NCI-H82 (cell line): ENCODE data around the gene MZB1.

Experiments
- DNase-seq: peaks from one replicate; lab custom pipeline; 2025; lab: John Stamatoyannopoulos, UW

The MZB1 gene

GRCh38 chr5:139389701-139390638 is at the start of gene MZB1:
MZB1 (minus strand) TSS chr5:139389913; CDS start chr5:139389856, 57 bp downstream.
- DNase-seq, result no peak

GRCh38 chr5:139439013-139439903 is 49.5 kb upstream of the MZB1 start, which contains the start of gene DNAJC18:
DNAJC18 (minus strand) TSS chr5:139439525; CDS start chr5:139439445, 80 bp downstream.
- peak; percentile 97 for DNase-seq

GRCh38 chr5:139438707-139439012 is 48.9 kb upstream of the MZB1 start:
- no peak for DNase-seq

- DNase-seq, result peak; percentile 5
Observed at GRCh38 chr5:139435676-139436075, 46.0 kb upstream of the MZB1 start.

- DNase-seq, result no peak
Observed at GRCh38 chr5:139431706-139432105, 42.0 kb upstream of the MZB1 start.

- DNase-seq, result no peak
Observed at GRCh38 chr5:139430015-139430414, 40.3 kb upstream of the MZB1 start.

GRCh38 chr5:139426203-139426885 is 36.6 kb upstream of the MZB1 start:
- DNase-seq, result no peak

GRCh38 chr5:139425497-139425896 is 35.8 kb upstream of the MZB1 start:
- DNase-seq, result no peak

GRCh38 chr5:139422307-139422893 is 32.7 kb upstream of the MZB1 start:
- peak; percentile 76 for DNase-seq

GRCh38 chr5:139419226-139420192 is 29.8 kb upstream of the MZB1 start:
- DNase-seq, result no peak

- DNase-seq, result no peak
Observed at GRCh38 chr5:139418793-139419192, 29.1 kb upstream of the MZB1 start.

GRCh38 chr5:139417214-139417613 is 27.5 kb upstream of the MZB1 start:
- no peak for DNase-seq

- no peak for DNase-seq
Observed at GRCh38 chr5:139416651-139417050, 26.9 kb upstream of the MZB1 start.

GRCh38 chr5:139415869-139416268 is 26.2 kb upstream of the MZB1 start:
- no peak for DNase-seq

GRCh38 chr5:139415221-139415861 is 25.6 kb upstream of the MZB1 start:
- DNase-seq, result no peak

- DNase-seq, result no peak
Observed at GRCh38 chr5:139414581-139415130, 24.9 kb upstream of the MZB1 start.

- DNase-seq, result no peak
Observed at GRCh38 chr5:139413963-139414362, 24.2 kb upstream of the MZB1 start.

- DNase-seq, result no peak
Observed at GRCh38 chr5:139413153-139413552, 23.4 kb upstream of the MZB1 start.

GRCh38 chr5:139410993-139411828 is 21.5 kb upstream of the MZB1 start:
- no peak for DNase-seq
